Heart left ventricle (tissue), 16 donors: ENCODE measurements around the gene OR7G3. TPM values are rescaled to one million over a fixed set of nuclear protein-coding genes. Genes with fewer than 3 reads are reported as not detected.

Source experiments
- ATAC-seq, 4 donors: fragments of 200-7000 bp; cut with Tn5 transposase; one replicate each; pipeline ENCODE4 v1.9.1; 2020 to 2022; ENCODE audit warnings: moderate library complexity in 4 of 4, mild to moderate bottlenecking in 3 of 4, moderate number of reproducible peaks in 1 of 4
- DNase-seq, 5 donors: peaks; one replicate each; pipeline ENCODE4 v3.0.0-alpha.2; 2020
- H3K27ac ChIP-seq, 12 donors: fragments of 200-600 bp; sonication (generic) in 4 of 12; one replicate each; pipeline versions ENCODE4 v1.5.0 to v1.8.0; 2016 to 2022; ENCODE audit warnings: mild to moderate bottlenecking in 2 of 12
- H3K27me3 ChIP-seq, 9 donors: fragments of 200-600 bp; sonication (generic) in 2 of 9; one replicate each; pipeline versions ENCODE4 v1.5.1 to v1.8.0; 2016 to 2022; ENCODE audit warnings: mild to moderate bottlenecking in 3 of 9
- H3K36me3 ChIP-seq, 9 donors: fragments of 200-600 bp; sonication (generic) in 2 of 9; one replicate each; pipeline versions ENCODE4 v1.5.0 to v1.8.0; 2018 to 2022; ENCODE audit warnings: mild to moderate bottlenecking in 2 of 9
- H3K4me1 ChIP-seq, 12 donors: fragments of 200-600 bp; sonication (generic) in 4 of 12; one replicate each; pipeline versions ENCODE4 v1.5.0 to v1.8.0; 2016 to 2022; ENCODE audit warnings: mild to moderate bottlenecking in 3 of 12
- H3K4me3 ChIP-seq, 12 donors: fragments of 200-600 bp; sonication (generic) in 4 of 12; one replicate each; pipeline versions ENCODE4 v1.5.0 to v1.8.0; 2017 to 2022; ENCODE audit warnings: mild to moderate bottlenecking in 9 of 12, moderate library complexity in 4 of 12
- H3K9me3 ChIP-seq, 12 donors: fragments of 200-600 bp; sonication (generic) in 4 of 12; one replicate each; pipeline versions ENCODE4 v1.5.0 to v1.8.0; 2016 to 2022; ENCODE audit warnings: mild to moderate bottlenecking in 1 of 12
- POLR2A ChIP-seq, 2 donors: fragments of 450-650 bp; IDR thresholded peaks; one replicate each; pipeline ENCODE4 v1.6.1; 2017; ENCODE audit warnings: antibody characterized with exemption in 2 of 2, mild to moderate bottlenecking in 2 of 2, moderate library complexity in 2 of 2
- WGBS, 4 donors: extraction: QIAGEN DNeasy Blood & Tissue Kit in 2 of 4; methylation state at CpG; one replicate each; pipeline versions ENCODE4 v1.1.5 to v1.1.7; 2013 to 2018; 5-methylcytosine and 5-hydroxymethylcytosine counted together
- intact Hi-C, 10 donors: fragments of 100-400 bp; cut with DNase I; formaldehyde crosslinking; loops; one replicate each; pipeline versions ENCODE4 v1.11.1 to v1.14.2; 2022
- polyA plus RNA-seq, 2 donors: library from polyadenylated mRNA; stranded (reverse); fragments of 200-250 nt; gene quantifications; one replicate each; pipeline ENCODE4 v1.2.3, GENCODE V29; 2013
- total RNA-seq, 9 donors: library from RNA; depleted of rRNA in 2 of 9; stranded (reverse); fragments of >200 nt in 2 of 9; fragmentation: NEBNext Ultra II Directional in 3 of 9; extraction: Animal tissue kit (Norgen Biotek cat#: 25700) in 3 of 9; gene quantifications; one replicate each; pipeline versions ENCODE4 v1.1.0 to v1.2.4, GENCODE V29; 2016 to 2023
- TF ChIP-seq, protein P1 (sequence below), 12 donors: fragments of 200-600 bp; sonication (generic) in 4 of 12; IDR thresholded peaks; one replicate each; pipeline versions ENCODE4 v1.5.0 to v1.8.0; 2018 to 2022; ENCODE audit warnings: antibody characterized with exemption in 12 of 12, mild to moderate bottlenecking in 5 of 12
- donor health status: ischemic (EF 13 %, LVEDD 7.1; RV severe dilation, severe dysfunction).
- donor health status: healthy with polysubstance abuse.
- donor health status: DM: no; HTN: yes; CAD: no.
- donor health status: DM: no; HTN: no; CAD: no.
- donor health status: ischemic (EF 25% LVEDD 6.9; RV normal size, moderate dysfunction).
- donor health status: ischemic (EF 25% LVEDD 5.7; RV mildly dilated, moderate dysfunction).
- donor health status: healthy.
- donor health status: DM: yes; HTN: yes; CAD: no.
- donor health status: ischemic (EF 35%, LVEDD 5.7; RV mildly dilated, moderate dysfunction).
- donor health status: nonischemic (EF 11% LVEDD 7.7; RV severe dilation, severe dysfunction).
- donor health status: DM: yes; HTN: yes; CAD: no.
- donor health status: PGD.
- donor health status: ischemic (EF 29% LVEDD 5.4; RV normal size, mild dysfunction).
- donor health status: nonischemic (EF 23%, LVEDD 6.1; RV moderate dilation, normal function).

The OR7G3 gene
- total and polyA plus RNA-seq, 11 donors = not detected

DNA sequence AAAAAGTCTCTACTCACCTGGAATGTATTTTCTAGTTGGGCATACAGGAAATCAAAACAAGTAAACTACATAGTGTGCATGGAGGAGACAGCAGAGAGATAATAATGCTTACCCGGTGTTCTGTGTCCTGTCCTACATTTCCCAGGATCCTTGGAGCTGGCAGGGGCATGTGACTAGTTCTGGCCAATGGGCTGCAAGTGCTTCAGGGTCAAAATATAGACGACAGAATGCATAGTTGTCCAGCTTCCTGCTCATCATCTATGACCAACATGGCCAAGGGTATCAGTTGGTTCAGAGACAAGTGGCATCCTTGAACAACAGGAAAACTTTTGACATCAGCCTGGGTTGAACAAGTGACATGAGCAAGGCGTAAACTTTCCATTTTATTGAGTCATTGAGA is 21.9 kb upstream of the OR7G3 start:
- no peak for ATAC-seq
- H3K9me3 ChIP-seq = peaks cover 0 to 45% (median 20%) of the 10 kb centered on the region in 12 donors
- DNase-seq = no peak
- peaks cover 0 to 28% (median 2%) of the 10 kb centered on the region in 9 donors for H3K36me3 ChIP-seq
- no peaks in the 10 kb centered on the region for H3K27me3 ChIP-seq
- TF ChIP-seq, protein P1, sequence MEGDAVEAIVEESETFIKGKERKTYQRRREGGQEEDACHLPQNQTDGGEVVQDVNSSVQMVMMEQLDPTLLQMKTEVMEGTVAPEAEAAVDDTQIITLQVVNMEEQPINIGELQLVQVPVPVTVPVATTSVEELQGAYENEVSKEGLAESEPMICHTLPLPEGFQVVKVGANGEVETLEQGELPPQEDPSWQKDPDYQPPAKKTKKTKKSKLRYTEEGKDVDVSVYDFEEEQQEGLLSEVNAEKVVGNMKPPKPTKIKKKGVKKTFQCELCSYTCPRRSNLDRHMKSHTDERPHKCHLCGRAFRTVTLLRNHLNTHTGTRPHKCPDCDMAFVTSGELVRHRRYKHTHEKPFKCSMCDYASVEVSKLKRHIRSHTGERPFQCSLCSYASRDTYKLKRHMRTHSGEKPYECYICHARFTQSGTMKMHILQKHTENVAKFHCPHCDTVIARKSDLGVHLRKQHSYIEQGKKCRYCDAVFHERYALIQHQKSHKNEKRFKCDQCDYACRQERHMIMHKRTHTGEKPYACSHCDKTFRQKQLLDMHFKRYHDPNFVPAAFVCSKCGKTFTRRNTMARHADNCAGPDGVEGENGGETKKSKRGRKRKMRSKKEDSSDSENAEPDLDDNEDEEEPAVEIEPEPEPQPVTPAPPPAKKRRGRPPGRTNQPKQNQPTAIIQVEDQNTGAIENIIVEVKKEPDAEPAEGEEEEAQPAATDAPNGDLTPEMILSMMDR (IDR thresholded peaks at IDR 0.05) = no peak
- TF ChIP-seq POLR2A (IDR thresholded peaks at IDR 0.05) = no peak
- no peak overlapping the region for H3K27ac ChIP-seq
- WGBS, 4 donors = 91 to 97% (median 97%) methylated on average over 3 of the region's 3 CpGs
- H3K4me1 ChIP-seq = peaks cover 0 to 6% (median 0%) of the 10 kb centered on the region in 12 donors
- no peak overlapping the region for H3K4me3 ChIP-seq
- intact Hi-C loops = loop anchor here in 2 of 10 donors (10.0 kb wide), 2 partner anchors 156 to 646 kb away; partner anchors contain the start of gene ZNF699 (in 1 of the 2)

DNA sequence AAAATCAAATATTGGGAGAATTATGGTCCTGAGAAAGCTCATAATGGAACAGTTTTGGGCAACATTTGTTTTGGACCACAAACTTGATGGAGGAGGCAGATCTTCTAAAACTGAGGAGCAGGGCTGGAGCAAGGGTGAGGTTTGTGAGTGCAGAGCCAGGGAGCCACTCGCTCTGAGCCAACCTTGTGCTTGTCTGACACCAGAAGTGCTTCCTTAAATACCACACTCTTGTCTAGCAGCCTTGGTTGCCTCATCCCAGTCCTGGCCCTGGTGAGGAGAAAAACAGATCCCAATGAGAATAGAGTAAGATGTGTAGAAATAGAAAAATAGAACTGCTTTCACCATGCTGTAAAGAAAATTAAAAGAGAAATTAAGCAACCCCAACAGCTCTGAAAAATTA is 20.1 kb upstream of the OR7G3 start:
- peaks cover 0 to 32% (median 14%) of the 10 kb centered on the region in 12 donors for H3K9me3 ChIP-seq
- 61 to 63% (median 62%) methylated on average over 1 of the region's 1 CpG for WGBS, 4 donors
- intact Hi-C loops = loop anchor here in 2 of 10 donors (10.0 kb wide), 2 partner anchors 158 to 648 kb away; partner anchors contain the start of gene ZNF699 (in 1 of the 2)

DNA sequence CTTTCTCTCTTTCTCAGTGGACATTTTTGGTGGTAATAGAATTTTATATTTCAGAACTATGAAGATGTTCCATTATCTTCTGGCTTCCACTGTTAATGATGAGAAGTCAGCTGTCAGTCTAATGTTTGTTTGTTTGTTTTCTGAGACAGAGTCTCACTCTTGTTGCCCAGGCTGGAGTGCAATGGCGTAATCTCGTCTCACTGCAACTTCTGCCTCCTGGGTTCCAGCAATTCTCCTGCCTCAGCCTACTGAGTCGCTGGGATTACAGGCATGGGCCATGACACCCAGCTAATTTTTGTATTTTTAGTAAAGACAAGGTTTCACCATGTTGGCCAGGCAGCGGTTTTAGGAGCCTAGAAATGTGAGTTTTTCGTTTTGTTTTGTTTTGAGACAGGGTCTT is 18.2 kb upstream of the OR7G3 start:
- H3K4me3 ChIP-seq = no peak overlapping the region
- no peak overlapping the region for H3K27ac ChIP-seq
- WGBS, 4 donors = 97 to 98% (median 98%) methylated on average over 5 of the region's 5 CpGs
- intact Hi-C loops = loop anchor here in 2 of 10 donors (5.0 to 10.0 kb wide), 3 partner anchors 160 to 650 kb away; partner anchors contain the start of genes ZNF121 (in 1 of the 2) and ZNF699 (in 1 of the 2)
- peaks cover 0 to 30% (median 14%) of the 10 kb centered on the region in 12 donors for H3K9me3 ChIP-seq
- H3K36me3 ChIP-seq = peaks cover 0 to 20% (median 0%) of the 10 kb centered on the region in 9 donors
- ATAC-seq (no peak), DNase-seq (no peak)
- H3K27me3 ChIP-seq = no peaks in the 10 kb centered on the region
- TF ChIP-seq POLR2A (IDR thresholded peaks at IDR 0.05) = no peak
- TF ChIP-seq, protein P1 (IDR thresholded peaks at IDR 0.05) = no peak
- peaks cover 0 to 23% (median 16%) of the 10 kb centered on the region in 12 donors for H3K4me1 ChIP-seq

More for the DNA sequence above, 20.1 kb upstream of the OR7G3 start:
- no peak for DNase-seq
- peaks cover 0 to 20% (median 0%) of the 10 kb centered on the region in 9 donors for H3K36me3 ChIP-seq
- TF ChIP-seq, protein P1 (IDR thresholded peaks at IDR 0.05) = no peak
- TF ChIP-seq POLR2A (IDR thresholded peaks at IDR 0.05) = no peak
- no peak overlapping the region for H3K27ac ChIP-seq
- ATAC-seq = peak in 2 of 4 donors; percentile 68 to 71
- peaks cover 0 to 14% (median 5%) of the 10 kb centered on the region in 12 donors for H3K4me1 ChIP-seq
- H3K27me3 ChIP-seq = no peaks in the 10 kb centered on the region
- no peak overlapping the region for H3K4me3 ChIP-seq

DNA sequence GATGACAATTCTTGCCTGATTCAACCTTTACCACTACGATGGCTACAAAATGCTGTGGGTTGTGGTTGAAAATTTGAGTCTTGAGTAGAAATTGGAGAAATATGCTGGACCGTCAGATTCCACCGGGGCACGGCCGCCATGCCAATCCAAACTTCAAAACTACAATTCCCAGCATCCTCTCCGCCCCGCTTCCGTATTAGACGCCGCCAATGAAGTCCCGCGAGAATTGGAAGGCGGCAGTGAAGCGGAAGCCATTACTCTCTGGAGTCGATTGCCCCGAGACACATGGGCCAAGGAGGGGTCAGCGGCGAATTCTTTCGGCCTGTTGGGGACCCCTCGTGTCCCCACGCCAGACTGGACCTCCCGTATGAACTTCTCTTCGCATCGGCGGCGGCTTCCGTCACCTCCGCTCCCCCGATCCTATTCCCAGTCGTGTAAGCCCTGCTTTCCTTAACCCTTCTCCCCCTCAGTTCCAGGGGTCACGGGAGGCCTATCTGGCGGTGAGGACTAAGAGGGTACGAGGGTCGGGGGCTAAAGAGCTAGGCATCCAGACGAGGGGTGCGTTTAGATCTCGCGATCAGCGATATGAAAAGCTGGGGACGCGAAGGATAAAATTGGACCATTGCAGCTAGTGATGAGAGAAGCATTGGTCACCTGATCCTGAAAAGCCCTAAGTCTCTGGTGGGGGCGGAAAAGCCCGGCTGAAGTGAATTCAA is 13.6 kb upstream of the OR7G3 start, which contains the start of gene ZNF317:
Gene ZNF317 (plus strand): TSS at position 239 of the 716 bp plus-strand sequence. CDS start 15,620 bp downstream, outside the sequence.
- WGBS, 4 donors = 0 to 1% (median 0%) methylated on average over 33 to 43 of the region's 43 CpGs
- H3K4me1 ChIP-seq = peaks cover 0 to 27% (median 15%) of the 10 kb centered on the region in 12 donors
- intact Hi-C loops = loop anchor here in 2 of 10 donors (5.0 to 10.0 kb wide), 3 partner anchors 164 to 654 kb away; partner anchors contain the start of genes ZNF121 (in 1 of the 2) and ZNF699 (in 1 of the 2)

More for the DNA sequence above, 13.6 kb upstream of the OR7G3 start, which contains the start of gene ZNF317:
- Histone ChIP-seq H3K9me3 (peaks cover 0 to 15% (median 11%) of the 10 kb centered on the region in 12 donors), H3K27ac (peak within 1 kb of the TSS; percentile 54 to 94 (median 84)), H3K36me3 (peaks cover 0 to 10% (median 0%) of the 10 kb centered on the region in 9 donors), H3K4me3 (peak within 1 kb of the TSS; percentile 62 to 96 (median 80)), H3K27me3 (no peaks in the 10 kb centered on the region)
- DNase-seq (peak; percentile 92 to 96 (median 94)), ATAC-seq (peak; percentile 93 to 99 (median 98))
- TF ChIP-seq, protein P1 (IDR thresholded peaks at IDR 0.05) = peak in 1 of 12 donors; percentile 17
- peak in 1 of 2 donors; percentile 70 for TF ChIP-seq POLR2A (IDR thresholded peaks at IDR 0.05)
